Measurements from ENCODE around the gene C22orf15.

Gene C22orf15

DNA sequence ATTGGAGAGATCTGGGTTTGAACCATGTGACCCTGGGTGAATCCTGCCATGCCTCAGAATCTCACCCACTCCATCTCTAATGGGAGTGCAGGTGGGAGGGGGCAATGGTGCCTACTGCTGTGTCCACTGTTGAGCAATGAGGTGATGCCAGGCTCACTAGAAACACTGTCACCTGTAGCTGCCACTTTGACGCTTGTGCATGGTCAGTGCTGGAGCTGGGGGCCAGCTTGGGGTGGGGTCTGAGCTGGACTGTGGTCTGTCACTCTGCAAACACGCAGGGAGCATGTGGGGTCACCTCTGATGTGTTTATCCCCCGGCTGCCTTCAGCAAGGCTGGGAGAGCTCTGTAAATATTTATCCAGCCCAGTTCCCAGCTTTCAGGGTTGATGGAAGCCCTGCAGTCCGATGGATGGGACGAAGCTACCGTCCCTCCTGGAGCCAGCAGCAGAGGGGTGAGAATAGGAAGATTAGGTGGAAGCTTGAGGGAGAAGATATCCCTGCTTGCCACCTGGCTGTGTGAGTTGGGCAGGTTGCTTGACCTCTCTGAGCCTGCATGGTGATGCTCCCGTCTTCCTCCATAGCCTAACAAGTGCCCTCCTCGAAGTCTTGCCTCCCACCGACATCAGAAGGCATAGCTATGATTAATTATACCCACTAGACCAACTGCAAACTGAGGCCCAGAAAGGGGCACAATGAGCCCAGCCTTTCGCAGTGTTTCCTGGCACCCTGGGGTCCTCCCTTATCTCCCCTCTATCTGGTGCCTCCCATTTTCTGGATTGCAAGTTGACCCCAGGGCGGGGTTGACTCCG, 11.5 kb downstream of the C22orf15 start:
- DNase-seq = no peak

DNA sequence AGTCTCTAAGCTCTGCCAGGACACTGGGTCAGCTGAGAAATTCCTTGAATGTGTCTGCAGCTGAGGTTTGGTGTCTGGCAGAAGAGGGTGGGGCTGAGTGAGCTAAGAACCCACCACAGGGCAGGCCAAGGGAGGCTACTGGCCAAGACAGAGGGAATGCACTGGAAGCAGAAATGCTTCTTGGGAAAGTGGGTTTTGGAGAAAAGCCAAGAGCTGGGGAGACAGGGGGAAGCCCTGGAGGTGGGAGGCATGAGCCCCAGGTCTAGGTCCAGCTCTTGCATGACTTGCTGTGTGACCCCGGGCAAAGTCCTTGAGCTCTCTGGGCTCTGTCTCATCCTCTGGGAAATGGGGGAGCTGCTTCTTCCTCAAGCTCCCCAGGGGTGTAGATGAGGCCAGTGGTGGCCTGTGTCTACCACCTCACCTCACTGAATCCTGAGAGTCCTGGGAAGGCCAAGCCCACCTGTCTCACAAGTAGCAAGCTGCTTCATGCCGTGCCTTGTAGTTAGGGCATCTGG, 12.2 kb downstream of the C22orf15 start:
- no peak for DNase-seq

DNA sequence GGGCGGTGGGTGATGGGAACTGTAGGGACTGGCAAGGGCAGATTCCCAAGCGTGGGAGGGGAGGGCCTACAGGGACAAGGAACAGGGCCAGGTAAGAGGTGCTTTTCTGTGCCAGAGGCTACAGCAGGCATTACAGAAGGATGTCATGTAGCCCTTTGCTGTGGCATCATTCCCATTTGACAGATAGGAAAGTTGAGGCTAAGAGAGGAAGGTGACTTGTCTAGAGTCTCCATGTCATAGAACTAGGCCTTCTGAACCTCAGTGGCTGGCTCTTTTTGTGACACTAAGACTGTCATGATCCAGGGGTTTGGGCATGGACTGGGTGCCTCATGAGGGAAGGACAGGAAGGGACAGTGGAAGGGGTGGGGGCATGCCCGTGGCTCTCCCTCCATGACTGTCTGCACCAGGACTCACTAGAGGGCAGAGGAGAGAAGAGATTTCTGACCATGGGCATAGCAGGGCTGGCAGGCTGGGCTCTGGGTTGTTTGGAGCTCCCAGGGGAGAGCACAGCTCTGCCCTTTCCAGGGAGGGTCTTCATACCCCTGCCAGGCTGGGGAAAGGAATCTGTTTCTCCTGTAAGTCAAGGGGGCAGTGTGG, 13.1 kb downstream of the C22orf15 start:
- no peak for DNase-seq

DNA sequence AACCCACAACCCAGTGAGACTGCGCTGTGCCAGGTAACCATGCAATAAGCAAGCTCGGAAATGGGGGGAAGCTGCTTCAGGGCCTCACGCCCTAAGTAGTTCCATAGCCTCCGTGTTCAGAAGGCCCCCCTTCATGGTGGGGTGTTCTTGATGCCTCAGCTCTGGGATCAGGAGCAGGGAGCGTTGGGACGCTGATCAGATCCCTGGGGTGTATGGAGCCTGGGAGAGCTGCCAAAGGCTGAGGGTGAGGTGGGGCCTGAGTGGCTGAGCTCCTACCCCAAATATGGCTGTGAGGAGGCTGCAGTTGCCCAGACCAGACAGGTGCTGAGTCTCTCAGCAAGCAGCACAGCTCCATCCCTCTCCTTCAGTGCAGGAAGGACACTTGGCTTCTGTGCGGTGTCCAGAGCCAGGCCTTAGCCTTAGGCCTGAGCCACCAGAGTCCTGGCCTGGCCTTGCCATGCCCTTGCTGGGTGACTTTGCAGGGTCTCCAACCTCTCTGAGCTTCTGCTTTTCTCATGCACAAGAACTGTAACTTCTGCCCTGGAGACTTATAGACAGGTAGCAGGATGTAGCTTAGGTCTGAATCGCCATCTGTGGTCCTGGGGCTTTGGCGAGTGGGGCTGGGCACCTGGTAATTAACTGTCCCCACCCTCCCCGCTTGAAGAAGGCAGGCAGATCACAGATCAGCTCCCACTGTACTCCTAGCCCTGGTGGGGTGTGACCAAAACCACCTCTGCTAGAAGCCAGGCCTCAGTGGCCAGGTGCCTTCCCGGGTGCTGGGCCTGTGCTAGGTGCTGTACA, 15.2 kb downstream of the C22orf15 start:
- no peak for DNase-seq

DNA sequence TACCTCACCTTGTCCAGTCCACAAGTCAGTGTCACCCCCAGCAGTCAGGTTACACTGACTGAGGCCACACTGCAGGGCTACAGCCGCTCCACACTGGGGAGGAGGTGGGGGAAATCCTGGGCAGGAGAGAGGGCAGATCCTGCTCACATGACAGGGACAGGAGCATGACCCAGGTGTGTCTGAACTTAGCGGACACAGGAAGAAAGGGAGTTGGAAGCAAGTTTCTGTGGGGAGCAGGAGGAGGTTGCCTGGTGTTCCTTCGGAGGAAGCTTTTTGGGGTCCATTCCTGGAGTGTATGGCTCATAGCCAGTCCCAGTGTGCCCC, 15.7 kb downstream of the C22orf15 start:
- DNase-seq = no peak

DNA sequence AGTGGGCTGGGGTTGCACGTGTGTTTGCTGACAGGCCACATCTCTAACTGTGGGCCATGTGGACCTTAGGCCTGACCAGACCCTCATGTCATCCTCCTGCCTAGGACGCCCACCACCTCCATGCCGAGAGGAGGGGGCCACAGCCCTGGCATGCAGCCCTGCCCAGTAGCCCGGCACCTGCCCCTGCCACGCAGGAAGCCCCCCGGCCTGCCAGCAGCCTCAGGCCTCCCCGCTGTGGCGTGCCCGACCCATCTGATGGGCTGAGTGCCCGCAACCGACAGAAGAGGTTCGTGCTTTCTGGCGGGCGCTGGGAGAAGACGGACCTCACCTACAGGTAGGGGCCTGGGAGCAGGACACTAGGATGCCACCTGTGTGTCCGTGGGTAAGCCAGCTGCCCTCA, 16.3 kb downstream of the C22orf15 start:
- DNase-seq = no peak

DNA sequence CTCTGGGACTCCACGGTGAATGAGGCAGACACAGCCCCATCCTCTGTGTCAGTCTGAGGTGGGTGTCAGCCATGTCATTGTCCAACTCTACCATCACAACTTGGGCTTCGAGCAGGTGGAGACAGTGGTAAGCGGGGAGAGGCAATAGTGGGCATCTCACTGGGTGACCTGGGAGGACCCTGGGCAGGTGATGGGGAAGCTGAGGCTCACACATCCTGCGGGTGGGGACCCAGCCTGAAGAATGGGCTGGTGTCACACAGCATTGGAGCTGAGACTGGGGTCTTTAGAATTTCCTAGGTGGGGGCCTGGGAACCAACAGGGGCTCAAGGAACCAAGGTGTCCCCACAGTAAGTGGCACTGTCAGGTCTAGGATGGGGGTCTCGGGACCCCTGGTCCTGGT, 16.9 kb downstream of the C22orf15 start:
- no peak for DNase-seq

DNA sequence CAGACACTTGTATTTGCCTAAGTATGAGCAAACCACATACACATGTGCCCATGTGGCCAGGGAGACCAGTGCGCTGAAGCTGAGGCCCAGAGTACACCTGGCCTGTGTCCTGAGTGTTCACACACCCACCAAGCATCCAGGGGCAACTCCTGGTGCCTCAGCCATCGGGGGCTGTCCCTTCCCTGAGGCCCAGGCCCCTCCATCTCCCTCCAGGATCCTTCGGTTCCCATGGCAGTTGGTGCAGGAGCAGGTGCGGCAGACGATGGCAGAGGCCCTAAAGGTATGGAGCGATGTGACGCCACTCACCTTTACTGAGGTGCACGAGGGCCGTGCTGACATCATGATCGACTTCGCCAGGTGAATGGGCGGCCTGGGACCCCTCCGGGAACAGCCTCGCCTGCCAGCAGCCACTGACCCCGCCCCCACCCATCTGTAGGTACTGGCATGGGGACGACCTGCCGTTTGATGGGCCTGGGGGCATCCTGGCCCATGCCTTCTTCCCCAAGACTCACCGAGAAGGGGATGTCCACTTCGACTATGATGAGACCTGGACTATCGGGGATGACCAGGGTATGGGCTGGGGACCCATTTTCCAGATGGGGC, 17.5 kb downstream of the C22orf15 start:
- DNase-seq = no peak

DNA sequence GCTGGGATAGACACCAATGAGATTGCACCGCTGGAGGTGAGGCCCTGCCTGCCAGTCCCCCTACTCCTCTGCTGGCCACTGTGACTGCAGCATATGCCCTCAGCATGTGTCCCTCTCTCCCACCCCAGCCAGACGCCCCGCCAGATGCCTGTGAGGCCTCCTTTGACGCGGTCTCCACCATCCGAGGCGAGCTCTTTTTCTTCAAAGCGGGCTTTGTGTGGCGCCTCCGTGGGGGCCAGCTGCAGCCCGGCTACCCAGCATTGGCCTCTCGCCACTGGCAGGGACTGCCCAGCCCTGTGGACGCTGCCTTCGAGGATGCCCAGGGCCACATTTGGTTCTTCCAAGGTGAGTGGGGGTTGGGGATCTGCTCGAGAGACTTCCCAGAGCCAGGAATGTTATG, 18.3 kb downstream of the C22orf15 start:
- no peak for DNase-seq

DNA sequence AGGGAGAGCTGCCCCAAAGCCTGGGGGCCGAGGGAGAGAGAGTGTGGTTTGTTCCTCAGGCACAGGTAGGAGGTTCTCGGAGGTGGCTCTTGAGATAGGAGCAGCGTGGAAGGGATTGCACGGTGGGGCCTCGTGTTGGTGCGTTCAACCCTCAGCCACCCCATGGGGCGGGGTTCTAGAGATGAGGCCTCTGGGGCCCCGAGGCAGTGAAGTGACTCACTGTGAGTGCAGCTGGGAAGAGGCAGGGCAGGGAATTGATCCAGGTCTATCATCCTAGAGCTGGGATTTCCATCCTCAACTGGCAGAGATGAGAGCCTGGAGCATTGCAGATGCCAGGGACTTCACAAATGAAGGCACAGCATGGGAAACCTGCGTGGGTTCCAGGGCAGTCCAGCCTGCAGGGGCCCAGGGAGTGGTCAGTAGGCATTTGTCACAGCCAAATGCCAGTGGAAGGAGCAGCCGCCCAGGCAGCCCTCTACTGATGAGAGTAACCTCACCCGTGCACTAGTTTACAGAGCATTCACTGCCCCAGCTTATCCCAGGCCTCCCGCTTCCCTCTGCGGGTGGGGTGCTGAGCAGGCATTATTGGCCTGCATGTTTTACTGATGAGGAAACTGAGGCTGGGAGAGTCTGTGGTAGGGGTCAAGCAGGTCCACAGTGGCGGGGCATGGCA, 18.9 kb downstream of the C22orf15 start:
- DNase-seq = no peak

DNA sequence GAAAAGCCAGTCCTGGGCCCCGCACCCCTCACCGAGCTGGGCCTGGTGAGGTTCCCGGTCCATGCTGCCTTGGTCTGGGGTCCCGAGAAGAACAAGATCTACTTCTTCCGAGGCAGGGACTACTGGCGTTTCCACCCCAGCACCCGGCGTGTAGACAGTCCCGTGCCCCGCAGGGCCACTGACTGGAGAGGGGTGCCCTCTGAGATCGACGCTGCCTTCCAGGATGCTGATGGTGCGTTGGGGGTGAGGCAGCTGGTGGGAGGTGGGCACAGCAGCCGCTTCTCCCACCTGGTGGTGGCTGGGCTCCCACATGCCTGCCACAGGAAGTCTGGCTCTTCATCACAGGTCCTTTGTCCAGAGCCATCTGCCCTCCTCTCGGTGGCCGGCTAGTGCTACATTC, 19.5 kb downstream of the C22orf15 start:
- no peak for DNase-seq

DNA sequence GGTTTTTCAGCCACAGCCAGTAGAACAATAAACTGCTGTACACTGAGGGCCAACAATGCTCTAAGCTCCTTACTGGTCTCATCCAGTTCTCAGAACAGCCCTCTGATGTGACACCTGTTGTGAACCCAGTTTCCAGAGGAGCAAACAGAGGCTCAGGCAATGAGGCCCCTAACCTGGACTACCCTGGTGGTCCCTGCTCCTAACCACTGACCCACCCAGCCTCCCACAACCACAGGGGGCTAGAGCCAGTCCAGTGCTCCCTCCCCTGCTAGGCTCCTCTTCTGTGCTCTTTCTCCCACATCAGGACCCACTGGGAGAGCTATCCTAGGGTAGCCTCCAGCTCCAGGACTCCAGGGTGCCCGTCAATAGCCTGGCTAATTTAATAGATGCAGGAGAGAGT, 19.9 kb downstream of the C22orf15 start:
- DNase-seq = no peak

DNA sequence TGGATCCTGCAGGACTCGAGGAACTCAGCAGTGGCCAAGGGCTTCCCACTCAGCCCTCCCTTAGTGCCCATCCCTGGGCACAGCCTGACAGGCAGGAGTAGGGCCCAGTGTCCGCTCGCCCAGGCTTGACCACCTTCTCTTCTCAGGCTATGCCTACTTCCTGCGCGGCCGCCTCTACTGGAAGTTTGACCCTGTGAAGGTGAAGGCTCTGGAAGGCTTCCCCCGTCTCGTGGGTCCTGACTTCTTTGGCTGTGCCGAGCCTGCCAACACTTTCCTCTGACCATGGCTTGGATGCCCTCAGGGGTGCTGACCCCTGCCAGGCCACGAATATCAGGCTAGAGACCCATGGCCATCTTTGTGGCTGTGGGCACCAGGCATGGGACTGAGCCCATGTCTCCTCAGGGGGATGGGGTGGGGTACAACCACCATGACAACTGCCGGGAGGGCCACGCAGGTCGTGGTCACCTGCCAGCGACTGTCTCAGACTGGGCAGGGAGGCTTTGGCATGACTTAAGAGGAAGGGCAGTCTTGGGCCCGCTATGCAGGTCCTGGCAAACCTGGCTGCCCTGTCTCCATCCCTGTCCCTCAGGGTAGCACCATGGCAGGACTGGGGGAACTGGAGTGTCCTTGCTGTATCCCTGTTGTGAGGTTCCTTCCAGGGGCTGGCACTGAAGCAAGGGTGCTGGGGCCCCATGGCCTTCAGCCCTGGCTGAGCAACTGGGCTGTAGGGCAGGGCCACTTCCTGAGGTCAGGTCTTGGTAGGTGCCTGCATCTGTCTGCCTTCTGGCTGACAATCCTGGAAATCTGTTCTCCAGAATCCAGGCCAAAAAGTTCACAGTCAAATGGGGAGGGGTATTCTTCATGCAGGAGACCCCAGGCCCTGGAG, 20.7 kb downstream of the C22orf15 start:
- DNase-seq = no peak

DNA sequence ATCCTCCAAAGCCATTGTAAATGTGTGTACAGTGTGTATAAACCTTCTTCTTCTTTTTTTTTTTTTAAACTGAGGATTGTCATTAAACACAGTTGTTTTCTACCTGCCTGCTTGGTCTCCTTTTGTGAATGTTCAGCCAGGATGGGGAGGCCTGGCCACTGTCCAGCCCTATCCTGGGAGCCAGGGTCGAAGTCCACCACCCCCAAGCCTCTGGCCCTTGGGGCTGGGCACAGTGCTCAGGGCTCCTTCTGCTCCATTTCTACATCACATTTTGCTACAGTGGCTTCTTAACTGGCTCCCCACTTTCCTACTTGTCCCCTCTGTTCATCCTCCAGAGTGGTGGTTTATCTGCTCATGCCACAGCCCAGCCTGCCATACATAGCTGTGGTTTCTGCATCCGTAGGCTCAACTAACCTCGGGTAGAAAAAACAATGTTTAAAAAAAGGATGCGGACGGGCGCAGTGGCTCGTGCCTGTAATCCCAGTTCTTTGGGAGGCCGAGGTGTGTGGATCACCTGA, 21.5 kb downstream of the C22orf15 start:
- no peak for DNase-seq

DNA sequence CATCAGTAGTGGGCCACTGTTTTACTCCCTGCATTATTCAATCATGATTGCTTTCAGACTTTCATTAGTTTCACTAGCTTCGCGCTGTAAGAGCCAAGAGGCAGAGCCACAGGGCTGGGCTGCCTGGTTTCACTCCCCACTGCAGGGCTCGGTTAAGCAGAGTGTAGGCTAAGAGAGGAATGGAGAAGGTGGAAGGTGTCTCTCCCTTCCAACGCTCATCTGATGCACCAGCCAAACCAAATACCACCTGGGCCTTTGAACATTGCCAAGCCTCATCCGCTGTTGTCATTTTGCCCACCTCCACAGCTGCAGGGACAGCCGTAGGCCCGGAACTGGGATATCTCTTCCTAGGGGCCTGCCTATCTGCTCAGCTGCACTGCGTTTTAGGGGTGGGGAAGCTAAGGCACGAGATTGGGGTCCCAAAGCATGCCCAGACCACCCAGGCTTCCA, 23.5 kb downstream of the C22orf15 start:
- DNase-seq = no peak

DNA sequence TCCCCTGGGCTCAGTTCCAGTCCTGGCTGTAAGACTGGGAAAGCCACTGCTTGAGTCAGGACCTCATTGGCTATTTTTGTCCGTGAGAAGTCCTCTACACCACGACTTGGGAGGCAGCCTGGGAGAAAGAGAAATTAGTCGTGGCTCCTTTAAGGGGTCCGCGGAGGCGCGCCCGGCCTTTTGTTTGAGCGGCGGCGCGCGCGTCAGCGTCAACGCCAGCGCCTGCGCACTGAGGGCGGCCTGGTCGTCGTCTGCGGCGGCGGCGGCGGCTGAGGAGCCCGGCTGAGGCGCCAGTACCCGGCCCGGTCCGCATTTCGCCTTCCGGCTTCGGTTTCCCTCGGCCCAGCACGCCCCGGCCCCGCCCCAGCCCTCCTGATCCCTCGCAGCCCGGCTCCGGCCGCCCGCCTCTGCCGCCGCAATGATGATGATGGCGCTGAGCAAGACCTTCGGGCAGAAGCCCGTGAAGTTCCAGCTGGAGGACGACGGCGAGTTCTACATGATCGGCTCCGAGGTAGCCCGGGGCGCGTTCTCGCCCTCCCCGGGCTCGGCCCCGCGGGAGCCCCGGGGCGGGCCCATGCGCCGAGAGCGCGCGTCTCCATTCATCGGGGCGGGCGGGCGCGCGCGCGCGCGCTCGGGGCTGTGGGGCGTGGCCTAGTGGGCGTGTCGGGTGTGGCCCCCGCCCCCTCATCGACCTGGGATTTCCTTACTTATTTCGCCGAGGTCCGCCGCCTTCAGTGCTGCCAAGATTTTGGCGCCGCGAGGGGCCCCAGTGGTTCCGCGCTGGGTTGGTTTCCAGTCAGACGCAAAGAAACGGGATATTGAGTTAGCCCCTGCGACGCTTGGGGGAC, 24.2 kb downstream of the C22orf15 start, which contains the start of gene SMARCB1:
Gene SMARCB1, plus strand, starts transcription at position 215 of the 848 bp plus-strand sequence. Its CDS starts 204 bp downstream, at position 419.
- peak; percentile 86 for DNase-seq

DNA sequence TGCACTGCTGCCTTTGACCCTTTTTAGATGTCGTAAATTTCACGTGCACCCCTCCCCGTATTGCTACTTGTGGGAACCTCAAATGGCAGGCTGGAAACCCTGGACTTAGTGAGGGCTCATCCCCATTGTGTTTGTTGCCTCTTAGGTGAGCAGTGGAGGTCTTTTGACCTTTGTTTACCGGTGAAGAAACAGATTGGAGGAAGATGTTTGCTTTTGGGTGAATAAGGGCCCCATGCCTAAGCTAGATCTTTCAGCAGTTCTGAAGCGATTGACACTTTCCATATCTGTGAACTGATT, 24.8 kb downstream of the C22orf15 start:
- no peak for DNase-seq

DNA sequence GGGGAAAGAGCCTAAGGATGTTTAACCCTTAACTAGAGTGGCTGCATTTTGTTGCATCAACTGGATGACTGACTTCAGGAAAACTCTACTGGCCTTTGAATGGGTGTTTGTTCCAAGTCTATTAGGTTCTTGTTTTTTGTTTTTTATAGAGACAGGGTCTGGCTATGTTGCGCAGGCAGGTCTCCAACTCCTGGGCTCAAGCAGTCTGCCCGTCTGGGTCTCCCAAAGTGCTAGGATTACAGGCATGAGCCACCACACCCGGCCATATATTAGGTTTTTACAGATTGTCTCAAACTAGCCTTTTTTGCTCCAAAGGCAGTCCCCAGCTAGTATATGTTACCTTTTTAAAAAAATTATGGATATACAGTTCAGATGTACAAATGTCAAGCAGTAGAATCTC, 25.1 kb downstream of the C22orf15 start:
- no peak for DNase-seq

DNA sequence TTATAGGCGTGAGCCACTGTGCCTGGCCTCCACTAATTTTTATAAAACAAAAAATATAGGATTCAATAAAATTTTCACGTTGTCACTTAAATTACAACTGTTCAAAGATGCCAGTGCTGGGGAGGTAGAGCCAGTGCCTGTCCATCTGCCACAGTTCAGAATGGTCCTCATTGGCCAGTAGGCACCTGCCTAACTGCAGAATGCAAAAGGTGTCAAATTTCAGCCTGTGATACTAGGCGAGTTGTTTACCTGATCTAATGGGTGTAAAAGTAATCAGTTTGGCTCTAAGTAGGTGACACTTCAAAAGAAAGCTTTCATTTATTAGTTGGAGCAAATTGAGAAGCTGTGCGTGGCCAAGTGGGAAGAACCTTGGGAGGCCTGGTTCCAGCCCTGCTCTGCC, 26.3 kb downstream of the C22orf15 start:
- no peak for DNase-seq

DNA sequence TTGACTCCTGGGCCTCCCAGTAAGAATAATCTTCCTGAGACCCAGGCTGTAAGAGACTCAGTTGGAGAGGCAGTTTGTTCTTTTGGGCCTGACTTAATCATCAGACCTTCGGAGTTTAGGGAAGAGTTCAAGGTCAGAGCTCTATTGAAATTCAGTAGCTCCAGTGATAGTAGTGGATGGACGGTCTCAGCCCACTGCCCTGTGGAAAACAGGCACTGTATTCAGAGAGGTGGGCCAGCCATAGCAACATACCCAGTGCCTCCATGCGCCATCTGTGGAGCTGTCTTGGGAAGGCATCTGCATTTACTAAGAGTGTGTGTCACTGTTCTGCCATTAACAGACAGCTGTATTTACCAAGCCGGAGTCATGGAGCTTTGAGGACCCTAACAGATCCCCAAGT, 26.8 kb downstream of the C22orf15 start:
- no peak for DNase-seq
